Endothelial cell of umbilical vein (primary cell): ENCODE results near the gene LEMD1. TPM values are rescaled to one million over a fixed set of nuclear protein-coding genes. Genes with fewer than 3 reads are reported as not detected.

ENCODE experiments used
- BruUV-seq: library from RNA; stranded (reverse); fragments of 400-500 nt; replicated peaks from 2 replicates; lab custom pipeline; 2021; lab: Mats Ljungman, UMichigan
- CTCF ChIA-PET: fragments of 300-600, 350-600 bp; sonication (Branson Sonifier 250); formaldehyde crosslinking; loops from one replicate; lab custom pipeline; 2021; ENCODE audit warnings: antibody characterized with exemption, inconsistent platforms; lab: Charles Lee
- POLR2A ChIA-PET: fragments of 300-600, 350-600 bp; sonication (Branson Sonifier 250); formaldehyde crosslinking; loops from one replicate; lab custom pipeline; 2021; ENCODE audit warnings: antibody characterized with exemption, inconsistent platforms; lab: Charles Lee
- DNase-seq: peaks from one replicate; pipeline ENCODE4 v3.0.0-alpha.2; 2011; ENCODE audit warnings: low read depth, low spot score
- FAIRE-seq: peaks from 2 replicates; lab custom pipeline; 2011; peaks lifted over from hg19 to GRCh38; lab: Jason Lieb, UNC
- H2AFZ ChIP-seq: 2 replicates; pipeline ENCODE4 v1.6.0; 2012; ENCODE audit warnings: low read depth, low read length, control low read depth, inconsistent platforms
- H3K27ac ChIP-seq: 2 replicates; pipeline ENCODE4 v1.5.1; 2011; ENCODE audit warnings: low read depth, mild to moderate bottlenecking, control low read depth, low read length, moderate library complexity; ENCODE audit not compliant: insufficient read depth
- H3K27me3 ChIP-seq, 2 experiments: 2 replicates each; pipeline versions ENCODE4 v1.6.0 to v1.6.1; 2011; ENCODE audit warnings: low read length in 2 of 2, mixed read lengths in 1 of 2; ENCODE audit not compliant: control insufficient read depth in 2 of 2, insufficient read depth in 2 of 2
- H3K36me3 ChIP-seq, 2 experiments: 2 replicates in 1 of 2; 3 replicates in 1 of 2; pipeline ENCODE4 v1.5.1; 2011; ENCODE audit warnings: low read length in 2 of 2, mild to moderate bottlenecking in 1 of 2, moderate library complexity in 1 of 2; ENCODE audit not compliant: control insufficient read depth in 2 of 2, insufficient read depth in 2 of 2; ENCODE audit errors: extremely low read depth in 1 of 2
- H3K4me1 ChIP-seq: 3 replicates; pipeline ENCODE4 v1.5.1; 2011; ENCODE audit warnings: mild to moderate bottlenecking, low read length; ENCODE audit not compliant: control insufficient read depth, insufficient read depth; ENCODE audit errors: extremely low read depth
- H3K4me2 ChIP-seq: 2 replicates; pipeline ENCODE4 v1.6.1; 2011; ENCODE audit warnings: low read length, control low read depth, mixed read lengths; ENCODE audit not compliant: insufficient read depth
- H3K4me3 ChIP-seq, 3 experiments: fragments of 200-600 bp in 1 of 3; sonication (generic), shearing (Covaris generic) in 1 of 3; replicated peaks in 1 of 3; 2 replicates each; pipeline ENCODE4 v1.5.1; 2011 to 2016; ENCODE audit warnings: control low read depth in 3 of 3, low read length in 3 of 3, mild to moderate bottlenecking in 2 of 3, inconsistent platforms in 1 of 3, low read depth in 1 of 3, moderate library complexity in 1 of 3; ENCODE audit not compliant: insufficient read depth in 1 of 3
- H3K79me2 ChIP-seq: 2 replicates; pipeline ENCODE4 v1.6.0; 2012; ENCODE audit warnings: low read length, inconsistent platforms; ENCODE audit not compliant: control insufficient read depth, insufficient read depth
- H3K9ac ChIP-seq: replicated peaks from 2 replicates; pipeline ENCODE3; 2011; ENCODE audit warnings: low read length, control low read depth; ENCODE audit not compliant: insufficient read depth; ENCODE audit errors: extremely low read depth
- H3K9me1 ChIP-seq: replicated peaks from 3 replicates; pipeline ENCODE4 v1.6.0; 2011; ENCODE audit warnings: mild to moderate bottlenecking, low read length; ENCODE audit not compliant: control insufficient read depth, insufficient read depth; ENCODE audit errors: extremely low read depth
- H3K9me3 ChIP-seq: replicated peaks from 2 replicates; pipeline ENCODE4 v1.5.1; 2012; ENCODE audit warnings: low read length, inconsistent platforms; ENCODE audit not compliant: control insufficient read depth, insufficient read depth
- H4K20me1 ChIP-seq: replicated peaks from 2 replicates; pipeline ENCODE3; 2011; ENCODE audit warnings: mild to moderate bottlenecking, low read length; ENCODE audit not compliant: control insufficient read depth, insufficient read depth; ENCODE audit errors: extremely low read depth
- CTCF ChIP-seq, 2 donors: IDR thresholded peaks; 1 replicate in 1 of 2; 2 replicates in 1 of 2; pipeline ENCODE4 v1.5.1; 2011; ENCODE audit warnings: low read length in 2 of 2, mild to moderate bottlenecking in 2 of 2, moderate library complexity in 2 of 2, control low read depth in 1 of 2, inconsistent platforms in 1 of 2, low read depth in 1 of 2; ENCODE audit not compliant: insufficient read depth in 1 of 2; ENCODE audit errors: extremely low read depth in 1 of 2
- EZH2 ChIP-seq: IDR thresholded peaks from 2 replicates; pipeline ENCODE4 v1.6.1; 2012; ENCODE audit warnings: borderline replicate concordance, low read depth, mild to moderate bottlenecking, moderate library complexity, low read length, inconsistent platforms; ENCODE audit not compliant: severe bottlenecking
- FOS ChIP-seq: IDR thresholded peaks from 2 replicates; pipeline ENCODE4 v1.6.1; 2011; ENCODE audit warnings: mild to moderate bottlenecking, low read length, moderate library complexity, borderline replicate concordance; ENCODE audit not compliant: insufficient read depth
- GATA2 ChIP-seq: IDR thresholded peaks from 2 replicates; pipeline ENCODE4 v1.7.0; 2011; ENCODE audit warnings: low read depth, mild to moderate bottlenecking, moderate library complexity, mixed read lengths, low read length; ENCODE audit not compliant: insufficient read length, insufficient read depth
- JUN ChIP-seq: IDR thresholded peaks from 2 replicates; pipeline ENCODE4 v1.6.1; 2011; ENCODE audit warnings: borderline replicate concordance, low read depth; ENCODE audit not compliant: insufficient read length, insufficient read depth
- MAX ChIP-seq: IDR thresholded peaks from 2 replicates; pipeline ENCODE4 v1.6.1; 2011; ENCODE audit not compliant: insufficient read depth, insufficient read length
- MYC ChIP-seq: IDR thresholded peaks from one replicate; pipeline ENCODE4 v1.6.1; 2011; ENCODE audit warnings: mild to moderate bottlenecking, low read depth, low read length
- POLR2A ChIP-seq: IDR thresholded peaks from 2 replicates; pipeline ENCODE4 v1.6.1; 2012; ENCODE audit warnings: low read depth, mild to moderate bottlenecking, control low read depth, low read length
- dilution Hi-C: fragments of 300-500 bp; cut with MboI; formaldehyde crosslinking; loops from one replicate; pipeline ENCODE4 v1.15.0; 2019; ENCODE audit warnings: low sequenced_read_pairs; ENCODE audit not compliant: extremely low pct_ligation_motif_present
- intact Hi-C: fragments of 100-400 bp; cut with micrococcal nuclease; formaldehyde crosslinking; loops from one replicate; pipeline ENCODE4 v1.10.0; 2022
- polyA plus RNA-seq, 4 experiments: library from polyadenylated mRNA; depleted of rRNA in 3 of 4; stranded (reverse) in 3 of 4; unstranded in 1 of 4; fragments of >200 nt; gene quantifications; 2 replicates each; pipeline versions ENCODE4 v1.2.1 to v1.2.3, GENCODE V29; 2011 to 2012; ENCODE audit warnings: missing spikeins in 1 of 4
- total RNA-seq: library from RNA; stranded (reverse); gene quantifications from 2 replicates; pipeline ENCODE4 v1.2.3, GENCODE V29; 2021

Gene LEMD1
- total and polyA plus RNA-seq, 2 donors (not counting 3 experiments of a cell fraction or from before 2014, with no cell fraction given): not detected

GRCh38 chr1:205350691-205351141 is 71.1 kb downstream of the LEMD1 start:
- CTCF ChIA-PET: interaction anchor here (1.3 to 4.9 kb wide), 4 partner anchors 77 to 173 kb away, joined by 3 to 24 read pairs (median 19); no protein-coding TSS in a partner anchor

More at GRCh38 chr1:205350691-205351141, 71.1 kb downstream of the LEMD1 start:
- POLR2A ChIA-PET: no interaction called here
- H3K4me2 ChIP-seq: no peak overlapping the region
- no TSS peak for BruUV-seq
- peaks cover 38 to 42% of the 10 kb centered on the region in 2 experiments for H3K27me3 ChIP-seq
- FAIRE-seq (no peak), DNase-seq (no peak)
- no peak overlapping the region for H3K9ac ChIP-seq
- H3K79me2 ChIP-seq: no peaks in the 10 kb centered on the region
- no peaks in the 10 kb centered on the region for H3K4me1 ChIP-seq
- TF ChIP-seq CTCF (IDR thresholded peaks at IDR 0.05; ENCODE audit: extremely low read depth in 1 of 2, insufficient read depth in 1 of 2, low read depth in 1 of 2, low read length in 2 of 2) (no peak), MYC (no peak), EZH2 (no peak), JUN (no peak), POLR2A (no peak), GATA2 (no peak), MAX (no peak), FOS (no peak)
- H3K27ac ChIP-seq: no peak overlapping the region
- H3K4me3 ChIP-seq: no peak overlapping the region
- no peaks in the 10 kb centered on the region for H3K9me3 ChIP-seq
- dilution Hi-C loops (no loop called here), intact Hi-C loops (no loop called here)
- no peaks in the 10 kb centered on the region for H3K9me1 ChIP-seq
- no peak overlapping the region for H2AFZ ChIP-seq
- H4K20me1 ChIP-seq: no peaks in the 10 kb centered on the region
- H3K36me3 ChIP-seq: no peaks in the 10 kb centered on the region
